Measurements from ENCODE around the gene CCDC88B. TPM values are rescaled to one million over a fixed set of nuclear protein-coding genes. Genes with fewer than 3 reads are reported as not detected.
A peak's percentile ranks its signal among the peaks of the same experiment; 100 is the strongest.

CCDC88B gene
- total and polyA plus RNA-seq, 2 experiments from 2014 or later: 6.8 to 12.1 TPM

- peaks cover 15% of the 10 kb centered on the region for H3F3A ChIP-seq (replicated peaks; ENCODE audit: low read depth)
- no peak overlapping the region for H3K27ac Mint-ChIP-seq
- peaks cover 17% of the 10 kb centered on the region for H3K4me1 Mint-ChIP-seq
- H3K9me2 ChIP-seq (ENCODE audit: insufficient read depth): no peaks in the 10 kb centered on the region
- H2AFZ ChIP-seq: no peak overlapping the region
- H3K36me3 ChIP-seq (ENCODE audit: insufficient read depth): no peaks in the 10 kb centered on the region
- peak overlapping the region; percentile 80; the same call in 1 of the 2 replicates for H3K4me3 ChIP-seq
- H4K20me1 ChIP-seq (replicated peaks; ENCODE audit: insufficient read depth): peaks cover 3% of the 10 kb centered on the region; the same call in 1 of the 2 replicates
- H3K36me3 Mint-ChIP-seq (ENCODE audit: low read depth): peaks cover 6% of the 10 kb centered on the region; the same call in 2 of the 3 replicates
- H3K27me3 Mint-ChIP-seq (ENCODE audit: insufficient read depth, low read depth, poor library complexity): peaks cover 55% of the 10 kb centered on the region
- peaks cover 18% of the 10 kb centered on the region for H3K79me2 ChIP-seq (replicated peaks; ENCODE audit: insufficient read depth)
- no peak for ATAC-seq
- H3K9me3 Mint-ChIP-seq: no peaks in the 10 kb centered on the region; the same call in 2 of the 3 replicates
- H3K27me3 ChIP-seq (ENCODE audit: insufficient read depth): peaks cover 50% of the 10 kb centered on the region
- TF ChIP-seq ZNF114 (CRISPR knock-in tag; IDR thresholded peaks at IDR 0.05) (no peak), NANOG (IDR thresholded peaks at IDR 0.05; ENCODE audit: borderline replicate concordance) (no peak), ZNF331 (CRISPR knock-in tag; IDR thresholded peaks at IDR 0.05; ENCODE audit: low read depth) (no peak), STAT1 (IDR thresholded peaks at IDR 0.05; ENCODE audit: unreplicated experiment) (no peak), EZH2phosphoT487 (IDR thresholded peaks at IDR 0.05; ENCODE audit: unreplicated experiment) (no peak)
- TF ChIP-seq, protein P1, sequence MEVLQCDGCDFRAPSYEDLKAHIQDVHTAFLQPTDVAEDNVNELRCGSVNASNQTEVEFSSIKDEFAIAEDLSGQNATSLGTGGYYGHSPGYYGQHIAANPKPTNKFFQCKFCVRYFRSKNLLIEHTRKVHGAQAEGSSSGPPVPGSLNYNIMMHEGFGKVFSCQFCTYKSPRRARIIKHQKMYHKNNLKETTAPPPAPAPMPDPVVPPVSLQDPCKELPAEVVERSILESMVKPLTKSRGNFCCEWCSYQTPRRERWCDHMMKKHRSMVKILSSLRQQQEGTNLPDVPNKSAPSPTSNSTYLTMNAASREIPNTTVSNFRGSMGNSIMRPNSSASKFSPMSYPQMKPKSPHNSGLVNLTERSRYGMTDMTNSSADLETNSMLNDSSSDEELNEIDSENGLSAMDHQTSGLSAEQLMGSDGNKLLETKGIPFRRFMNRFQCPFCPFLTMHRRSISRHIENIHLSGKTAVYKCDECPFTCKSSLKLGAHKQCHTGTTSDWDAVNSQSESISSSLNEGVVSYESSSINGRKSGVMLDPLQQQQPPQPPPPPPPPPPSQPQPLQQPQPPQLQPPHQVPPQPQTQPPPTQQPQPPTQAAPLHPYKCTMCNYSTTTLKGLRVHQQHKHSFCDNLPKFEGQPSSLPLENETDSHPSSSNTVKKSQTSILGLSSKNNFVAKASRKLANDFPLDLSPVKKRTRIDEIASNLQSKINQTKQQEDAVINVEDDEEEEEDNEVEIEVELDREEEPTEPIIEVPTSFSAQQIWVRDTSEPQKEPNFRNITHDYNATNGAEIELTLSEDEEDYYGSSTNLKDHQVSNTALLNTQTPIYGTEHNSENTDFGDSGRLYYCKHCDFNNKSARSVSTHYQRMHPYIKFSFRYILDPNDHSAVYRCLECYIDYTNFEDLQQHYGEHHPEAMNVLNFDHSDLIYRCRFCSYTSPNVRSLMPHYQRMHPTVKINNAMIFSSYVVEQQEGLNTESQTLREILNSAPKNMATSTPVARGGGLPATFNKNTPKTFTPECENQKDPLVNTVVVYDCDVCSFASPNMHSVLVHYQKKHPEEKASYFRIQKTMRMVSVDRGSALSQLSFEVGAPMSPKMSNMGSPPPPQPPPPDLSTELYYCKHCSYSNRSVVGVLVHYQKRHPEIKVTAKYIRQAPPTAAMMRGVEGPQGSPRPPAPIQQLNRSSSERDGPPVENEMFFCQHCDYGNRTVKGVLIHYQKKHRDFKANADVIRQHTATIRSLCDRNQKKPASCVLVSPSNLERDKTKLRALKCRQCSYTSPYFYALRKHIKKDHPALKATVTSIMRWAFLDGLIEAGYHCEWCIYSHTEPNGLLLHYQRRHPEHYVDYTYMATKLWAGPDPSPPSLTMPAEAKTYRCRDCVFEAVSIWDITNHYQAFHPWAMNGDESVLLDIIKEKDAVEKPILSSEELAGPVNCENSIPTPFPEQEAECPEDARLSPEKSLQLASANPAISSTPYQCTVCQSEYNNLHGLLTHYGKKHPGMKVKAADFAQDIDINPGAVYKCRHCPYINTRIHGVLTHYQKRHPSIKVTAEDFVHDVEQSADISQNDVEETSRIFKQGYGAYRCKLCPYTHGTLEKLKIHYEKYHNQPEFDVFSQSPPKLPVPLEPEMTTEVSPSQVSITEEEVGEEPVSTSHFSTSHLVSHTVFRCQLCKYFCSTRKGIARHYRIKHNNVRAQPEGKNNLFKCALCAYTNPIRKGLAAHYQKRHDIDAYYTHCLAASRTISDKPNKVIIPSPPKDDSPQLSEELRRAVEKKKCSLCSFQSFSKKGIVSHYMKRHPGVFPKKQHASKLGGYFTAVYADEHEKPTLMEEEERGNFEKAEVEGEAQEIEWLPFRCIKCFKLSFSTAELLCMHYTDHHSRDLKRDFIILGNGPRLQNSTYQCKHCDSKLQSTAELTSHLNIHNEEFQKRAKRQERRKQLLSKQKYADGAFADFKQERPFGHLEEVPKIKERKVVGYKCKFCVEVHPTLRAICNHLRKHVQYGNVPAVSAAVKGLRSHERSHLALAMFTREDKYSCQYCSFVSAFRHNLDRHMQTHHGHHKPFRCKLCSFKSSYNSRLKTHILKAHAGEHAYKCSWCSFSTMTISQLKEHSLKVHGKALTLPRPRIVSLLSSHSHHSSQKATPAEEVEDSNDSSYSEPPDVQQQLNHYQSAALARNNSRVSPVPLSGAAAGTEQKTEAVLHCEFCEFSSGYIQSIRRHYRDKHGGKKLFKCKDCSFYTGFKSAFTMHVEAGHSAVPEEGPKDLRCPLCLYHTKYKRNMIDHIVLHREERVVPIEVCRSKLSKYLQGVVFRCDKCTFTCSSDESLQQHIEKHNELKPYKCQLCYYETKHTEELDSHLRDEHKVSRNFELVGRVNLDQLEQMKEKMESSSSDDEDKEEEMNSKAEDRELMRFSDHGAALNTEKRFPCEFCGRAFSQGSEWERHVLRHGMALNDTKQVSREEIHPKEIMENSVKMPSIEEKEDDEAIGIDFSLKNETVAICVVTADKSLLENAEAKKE (CRISPR knock-in tag; IDR thresholded peaks at IDR 0.05): no peak
- TF ChIP-seq, protein P2, sequence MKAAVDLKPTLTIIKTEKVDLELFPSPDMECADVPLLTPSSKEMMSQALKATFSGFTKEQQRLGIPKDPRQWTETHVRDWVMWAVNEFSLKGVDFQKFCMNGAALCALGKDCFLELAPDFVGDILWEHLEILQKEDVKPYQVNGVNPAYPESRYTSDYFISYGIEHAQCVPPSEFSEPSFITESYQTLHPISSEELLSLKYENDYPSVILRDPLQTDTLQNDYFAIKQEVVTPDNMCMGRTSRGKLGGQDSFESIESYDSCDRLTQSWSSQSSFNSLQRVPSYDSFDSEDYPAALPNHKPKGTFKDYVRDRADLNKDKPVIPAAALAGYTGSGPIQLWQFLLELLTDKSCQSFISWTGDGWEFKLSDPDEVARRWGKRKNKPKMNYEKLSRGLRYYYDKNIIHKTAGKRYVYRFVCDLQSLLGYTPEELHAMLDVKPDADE (IDR thresholded peaks at IDR 0.05): no peak
- peaks cover 13% of the 10 kb centered on the region; the same call in 1 of the 2 replicates for H3K4me1 ChIP-seq (ENCODE audit: insufficient read depth)
- peak overlapping the region; percentile 96 for H3K4me2 ChIP-seq
- H3K27ac ChIP-seq (ENCODE audit: low read depth): no peak overlapping the region
- H3K4me3 Mint-ChIP-seq: peak overlapping the region; percentile 90; the same call in 1 of the 3 replicates
- no peak for DNase-seq (ENCODE audit: low spot score)
Observed at GRCh38 chr11:64303109-64304031, 36.6 kb upstream of the CCDC88B start.
